ENCODE measurements around the gene PODXL.

PODXL gene

DNA sequence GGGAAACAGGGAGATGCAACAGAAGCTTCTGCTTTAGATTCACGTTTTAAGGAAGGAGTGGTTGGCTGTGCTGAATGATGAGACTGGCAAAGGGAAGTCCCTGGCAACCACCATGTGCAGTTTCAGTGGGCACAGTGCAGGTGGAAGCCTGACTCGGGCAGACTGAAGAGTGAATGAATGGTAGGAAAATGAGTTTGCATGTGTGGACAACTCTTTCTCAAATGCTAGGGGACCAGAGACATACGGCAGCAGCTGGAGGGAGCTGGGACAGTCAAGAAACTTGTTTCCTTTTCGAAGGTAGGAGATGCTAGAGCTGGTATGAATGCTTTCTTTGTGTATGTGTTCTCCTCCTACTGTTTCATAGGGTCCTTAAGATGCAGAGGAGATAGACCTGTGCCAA, 29.0 kb downstream of the PODXL start:
- TF ChIP-seq, protein P1, sequence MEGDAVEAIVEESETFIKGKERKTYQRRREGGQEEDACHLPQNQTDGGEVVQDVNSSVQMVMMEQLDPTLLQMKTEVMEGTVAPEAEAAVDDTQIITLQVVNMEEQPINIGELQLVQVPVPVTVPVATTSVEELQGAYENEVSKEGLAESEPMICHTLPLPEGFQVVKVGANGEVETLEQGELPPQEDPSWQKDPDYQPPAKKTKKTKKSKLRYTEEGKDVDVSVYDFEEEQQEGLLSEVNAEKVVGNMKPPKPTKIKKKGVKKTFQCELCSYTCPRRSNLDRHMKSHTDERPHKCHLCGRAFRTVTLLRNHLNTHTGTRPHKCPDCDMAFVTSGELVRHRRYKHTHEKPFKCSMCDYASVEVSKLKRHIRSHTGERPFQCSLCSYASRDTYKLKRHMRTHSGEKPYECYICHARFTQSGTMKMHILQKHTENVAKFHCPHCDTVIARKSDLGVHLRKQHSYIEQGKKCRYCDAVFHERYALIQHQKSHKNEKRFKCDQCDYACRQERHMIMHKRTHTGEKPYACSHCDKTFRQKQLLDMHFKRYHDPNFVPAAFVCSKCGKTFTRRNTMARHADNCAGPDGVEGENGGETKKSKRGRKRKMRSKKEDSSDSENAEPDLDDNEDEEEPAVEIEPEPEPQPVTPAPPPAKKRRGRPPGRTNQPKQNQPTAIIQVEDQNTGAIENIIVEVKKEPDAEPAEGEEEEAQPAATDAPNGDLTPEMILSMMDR (IDR thresholded peaks at IDR 0.05; ENCODE audit: insufficient read depth, low read length, missing control alignments): no peak
- DNase-seq (ENCODE audit: low read depth, low spot score): no peak
- CTCF ChIA-PET: interaction anchor here (1.4 to 12.1 kb wide), 2 partner anchors 18 to 128 kb away, joined by 5 to 172 read pairs; no protein-coding TSS in a partner anchor
- H3K4me3 ChIP-seq (ENCODE audit: low read depth, low read length): no peak overlapping the region
- POLR2A ChIA-PET: no interaction called here

DNA sequence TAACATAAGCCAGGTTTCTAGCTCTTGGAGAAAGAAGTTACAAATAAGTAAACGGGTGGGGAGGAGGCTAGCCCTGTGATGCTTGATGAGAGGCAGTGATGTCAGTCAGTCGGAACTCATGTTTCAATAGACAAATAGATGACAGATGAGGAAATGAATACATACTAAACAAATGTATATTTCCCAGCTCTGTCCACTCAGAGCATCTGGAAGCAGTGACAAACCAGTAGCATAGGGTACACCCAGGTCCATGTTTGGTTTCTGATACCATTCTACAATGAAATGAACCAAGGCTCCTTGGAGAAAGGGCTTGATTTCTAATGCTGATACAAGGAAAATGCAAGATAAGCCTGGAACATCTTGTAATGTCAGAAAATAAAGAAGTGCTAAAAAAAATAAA, 30.6 kb downstream of the PODXL start:
- POLR2A ChIA-PET: no interaction called here
- TF ChIP-seq, protein P1 (IDR thresholded peaks at IDR 0.05; ENCODE audit: insufficient read depth, low read length, missing control alignments): no peak
- H3K4me3 ChIP-seq (ENCODE audit: low read depth, low read length): no peak overlapping the region
- CTCF ChIA-PET: interaction anchor here (1.0 to 12.1 kb wide), 2 partner anchors 16 to 19 kb away, joined by 3 to 172 read pairs; no protein-coding TSS in a partner anchor
- no peak for DNase-seq (ENCODE audit: low read depth, low spot score)

DNA sequence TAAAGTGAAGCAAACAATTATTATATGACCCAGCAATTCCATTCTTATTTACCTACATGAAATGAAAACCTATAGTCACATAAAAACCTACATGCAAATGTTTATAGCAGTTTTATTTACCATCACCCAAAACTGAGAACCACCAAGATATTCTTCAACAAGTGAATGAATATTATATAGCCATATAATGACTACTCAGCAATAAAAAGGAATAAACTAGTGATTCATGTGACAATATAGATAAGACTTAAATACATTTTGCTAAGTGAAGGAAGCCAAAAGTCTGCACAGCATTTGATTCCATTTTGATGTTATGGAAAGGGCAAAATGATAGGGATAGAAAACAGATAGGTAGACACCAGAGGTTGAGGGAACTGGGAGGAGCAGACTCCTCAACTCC, 31.7 kb downstream of the PODXL start:
- CTCF ChIA-PET: interaction anchor here (12.1 kb wide), 1 partner anchor 15 kb away, joined by 172 read pairs; no protein-coding TSS in a partner anchor
- no peak for DNase-seq (ENCODE audit: low read depth, low spot score)
- POLR2A ChIA-PET: no interaction called here
- no peak overlapping the region for H3K4me3 ChIP-seq (ENCODE audit: low read depth, low read length)
- TF ChIP-seq, protein P1 (IDR thresholded peaks at IDR 0.05; ENCODE audit: insufficient read depth, low read length, missing control alignments): no peak

DNA sequence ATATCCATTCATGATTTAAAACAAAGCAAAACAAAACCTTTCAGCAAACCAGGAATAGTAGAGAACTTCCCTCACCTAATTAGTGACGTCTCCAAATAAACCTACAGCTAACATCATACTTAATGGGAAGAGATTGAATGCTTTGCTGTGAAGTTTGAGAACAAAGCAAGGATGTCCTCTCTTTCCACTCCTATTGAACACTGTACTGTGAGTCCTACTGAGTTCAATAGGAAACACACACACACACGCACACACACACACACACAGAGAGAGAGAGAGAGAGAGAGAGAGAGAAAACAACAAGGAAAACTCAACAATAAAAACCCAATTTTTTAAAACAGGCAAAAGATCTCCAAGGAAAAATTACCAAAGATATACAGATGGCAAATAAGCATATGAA, 32.3 kb downstream of the PODXL start:
- no peak for DNase-seq (ENCODE audit: low read depth, low spot score)
- ChIA-PET CTCF (interaction anchor here (12.1 kb wide), 1 partner anchor 14 kb away, joined by 172 read pairs; no protein-coding TSS in a partner anchor), POLR2A (no interaction called here)
- H3K4me3 ChIP-seq (ENCODE audit: low read depth, low read length): no peak overlapping the region
- TF ChIP-seq, protein P1 (IDR thresholded peaks at IDR 0.05; ENCODE audit: insufficient read depth, low read length, missing control alignments): no peak

DNA sequence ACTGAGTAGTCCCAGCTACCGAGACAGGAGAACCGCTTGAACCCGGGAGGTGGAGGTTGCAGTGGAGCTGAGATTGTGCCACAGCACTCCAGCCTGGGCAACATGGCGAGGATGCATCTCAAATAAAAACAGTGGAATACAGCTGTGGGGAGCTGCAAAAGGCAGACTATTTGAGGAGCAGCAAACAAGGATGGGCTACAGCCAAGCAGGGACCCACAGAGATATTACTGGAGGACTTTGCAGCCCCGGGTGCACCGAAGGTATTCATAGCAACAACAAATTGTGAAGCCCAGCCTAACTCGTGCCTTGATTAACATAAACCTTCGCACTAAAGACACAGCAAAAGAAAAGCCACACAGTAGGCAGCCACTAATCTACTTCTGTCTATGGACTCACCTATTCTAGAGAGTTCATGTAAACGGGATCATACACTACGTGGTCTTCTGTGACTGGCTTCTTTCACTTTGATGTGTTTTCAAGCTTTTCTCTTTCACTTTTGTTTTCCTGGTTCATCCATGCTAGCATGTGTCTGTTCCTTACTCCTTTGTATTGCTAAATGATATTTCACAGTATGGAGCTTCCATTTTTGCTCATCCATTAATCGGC, 34.0 kb downstream of the PODXL start:
- ChIA-PET POLR2A (interaction anchor here (1.0 kb wide), 1 partner anchor 25 kb away, joined by 3 read pairs; no protein-coding TSS in a partner anchor), CTCF (interaction anchor here (1.7 to 12.1 kb wide), 2 partner anchors 13 to 23 kb away, joined by 7 to 172 read pairs; no protein-coding TSS in a partner anchor)
- TF ChIP-seq, protein P1 (IDR thresholded peaks at IDR 0.05; ENCODE audit: insufficient read depth, low read length, missing control alignments): no peak
- no peak for DNase-seq (ENCODE audit: low read depth, low spot score)
- no peak overlapping the region for H3K4me3 ChIP-seq (ENCODE audit: low read depth, low read length)

DNA sequence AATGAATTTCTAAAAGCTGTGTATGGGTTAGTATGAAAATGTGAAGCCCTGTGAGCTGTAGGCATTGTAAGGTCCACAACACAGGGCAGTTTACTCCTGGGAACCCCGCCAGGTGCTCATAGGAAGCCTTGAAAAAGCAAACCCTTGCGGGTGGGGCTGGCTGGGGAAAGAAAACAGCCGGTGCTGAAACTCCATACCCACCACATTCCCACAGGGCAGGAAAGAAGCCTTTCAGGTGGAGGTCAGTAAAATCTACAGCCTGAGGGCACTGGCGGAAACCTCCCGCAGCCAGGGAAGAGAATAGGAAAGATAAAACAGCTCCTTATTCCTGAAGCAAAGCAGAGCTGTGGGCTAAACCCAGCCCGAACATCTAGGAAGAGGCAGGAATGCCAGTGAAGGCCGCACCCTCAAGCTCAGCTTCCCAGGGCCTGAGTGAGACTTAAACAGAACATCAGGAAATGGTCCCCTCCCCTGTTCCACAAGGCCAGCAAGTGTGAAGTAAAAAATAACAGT, 34.7 kb downstream of the PODXL start:
- no peak for DNase-seq (ENCODE audit: low read depth, low spot score)
- TF ChIP-seq, protein P1 (IDR thresholded peaks at IDR 0.05; ENCODE audit: insufficient read depth, low read length, missing control alignments): no peak
- ChIA-PET CTCF (interaction anchor here (1.4 to 12.1 kb wide), 3 partner anchors 12 to 25 kb away, joined by 3 to 172 read pairs (median 7); no protein-coding TSS in a partner anchor), POLR2A (interaction anchor here (1.0 kb wide), 1 partner anchor 26 kb away, joined by 3 read pairs; no protein-coding TSS in a partner anchor)
- no peak overlapping the region for H3K4me3 ChIP-seq (ENCODE audit: low read depth, low read length)
